PC-9 (cell line): ENCODE results near the gene PAX1.

Experiments used
- CTCF ChIP-seq: fragments of 200-600 bp; sonication (generic); conservative IDR thresholded peaks from 2 replicates; pipeline ENCODE4 v1.6.1; 2017; ENCODE audit warnings: mixed run types, antibody characterized with exemption, mild to moderate bottlenecking, moderate library complexity
- EZH2 ChIP-seq: fragments of 200-600 bp; sonication (generic); IDR thresholded peaks from 2 replicates; pipeline ENCODE4 v1.8.0; 2017; ENCODE audit warnings: antibody characterized with exemption, low read depth

GRCh38 chr20:21665687-21666446 lies 39.6 kb upstream of the PAX1 start:
- TF ChIP-seq CTCF (no peak), EZH2 (no peak)
